ENCODE data around the gene BNIP5.

GRCh38 chr6:36350681-36351571, 14.2 kb upstream of the BNIP5 start:
- TF ChIP-seq POLR2A (IDR thresholded peaks at IDR 0.05) (no peak), CTCF (IDR thresholded peaks at IDR 0.05) (no peak)

Data from testis (tissue), 2 donors.